ENCODE data around the gene CTNND2. TPM values are rescaled to one million over a fixed set of nuclear protein-coding genes. Genes with fewer than 3 reads are reported as not detected.

Gene CTNND2
- total and polyA plus RNA-seq, 10 of the 15 experiments (the other 5 are each of a cell fraction or from before 2014, with no cell fraction given): 0.02 to 0.16 (median 0.04) TPM; not detected in 7

DNA sequence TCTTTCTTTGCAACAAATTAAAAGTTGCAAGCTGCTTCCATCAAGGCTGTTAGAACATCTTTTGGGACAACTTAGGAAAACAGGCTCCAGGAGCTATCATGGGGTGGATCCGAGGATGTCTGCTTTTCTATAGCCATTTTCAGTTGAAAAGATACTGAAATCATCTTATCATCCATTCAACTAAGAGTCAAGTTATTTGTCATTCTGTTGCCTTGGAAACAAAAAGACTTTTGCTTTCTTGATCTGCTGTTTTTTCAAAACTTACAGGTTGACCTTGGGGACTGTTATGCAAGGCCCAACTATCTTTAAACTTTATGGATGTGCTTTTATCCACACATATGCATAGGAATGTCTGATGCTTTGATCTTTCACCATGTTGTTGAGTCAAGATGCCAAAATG, 597.9 kb downstream of the CTNND2 start:
- no peak for ATAC-seq
- ChIA-PET SMC1A (ENCODE audit: uncharacterized antibody, unreplicated experiment) (interaction anchor here (0.6 kb wide), 1 partner anchor 36 kb away, joined by 3 read pairs; no protein-coding TSS in a partner anchor), POLR2A (no interaction called here), RAD21 (ENCODE audit: unreplicated experiment) (no interaction called here), CTCF (no interaction called here)
- no peak overlapping the region for H3K27ac ChIP-seq (ENCODE audit: control insufficient read depth, insufficient read depth)
- no peak overlapping the region for H2AFZ ChIP-seq (ENCODE audit: control insufficient read depth, low read depth, low read length)
- TF ChIP-seq, protein P1, sequence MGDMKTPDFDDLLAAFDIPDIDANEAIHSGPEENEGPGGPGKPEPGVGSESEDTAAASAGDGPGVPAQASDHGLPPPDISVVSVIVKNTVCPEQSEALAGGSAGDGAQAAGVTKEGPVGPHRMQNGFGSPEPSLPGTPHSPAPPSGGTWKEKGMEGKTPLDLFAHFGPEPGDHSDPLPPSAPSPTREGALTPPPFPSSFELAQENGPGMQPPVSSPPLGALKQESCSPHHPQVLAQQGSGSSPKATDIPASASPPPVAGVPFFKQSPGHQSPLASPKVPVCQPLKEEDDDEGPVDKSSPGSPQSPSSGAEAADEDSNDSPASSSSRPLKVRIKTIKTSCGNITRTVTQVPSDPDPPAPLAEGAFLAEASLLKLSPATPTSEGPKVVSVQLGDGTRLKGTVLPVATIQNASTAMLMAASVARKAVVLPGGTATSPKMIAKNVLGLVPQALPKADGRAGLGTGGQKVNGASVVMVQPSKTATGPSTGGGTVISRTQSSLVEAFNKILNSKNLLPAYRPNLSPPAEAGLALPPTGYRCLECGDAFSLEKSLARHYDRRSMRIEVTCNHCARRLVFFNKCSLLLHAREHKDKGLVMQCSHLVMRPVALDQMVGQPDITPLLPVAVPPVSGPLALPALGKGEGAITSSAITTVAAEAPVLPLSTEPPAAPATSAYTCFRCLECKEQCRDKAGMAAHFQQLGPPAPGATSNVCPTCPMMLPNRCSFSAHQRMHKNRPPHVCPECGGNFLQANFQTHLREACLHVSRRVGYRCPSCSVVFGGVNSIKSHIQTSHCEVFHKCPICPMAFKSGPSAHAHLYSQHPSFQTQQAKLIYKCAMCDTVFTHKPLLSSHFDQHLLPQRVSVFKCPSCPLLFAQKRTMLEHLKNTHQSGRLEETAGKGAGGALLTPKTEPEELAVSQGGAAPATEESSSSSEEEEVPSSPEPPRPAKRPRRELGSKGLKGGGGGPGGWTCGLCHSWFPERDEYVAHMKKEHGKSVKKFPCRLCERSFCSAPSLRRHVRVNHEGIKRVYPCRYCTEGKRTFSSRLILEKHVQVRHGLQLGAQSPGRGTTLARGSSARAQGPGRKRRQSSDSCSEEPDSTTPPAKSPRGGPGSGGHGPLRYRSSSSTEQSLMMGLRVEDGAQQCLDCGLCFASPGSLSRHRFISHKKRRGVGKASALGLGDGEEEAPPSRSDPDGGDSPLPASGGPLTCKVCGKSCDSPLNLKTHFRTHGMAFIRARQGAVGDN (IDR thresholded peaks at IDR 0.05): no peak
- TF ChIP-seq, protein P2, sequence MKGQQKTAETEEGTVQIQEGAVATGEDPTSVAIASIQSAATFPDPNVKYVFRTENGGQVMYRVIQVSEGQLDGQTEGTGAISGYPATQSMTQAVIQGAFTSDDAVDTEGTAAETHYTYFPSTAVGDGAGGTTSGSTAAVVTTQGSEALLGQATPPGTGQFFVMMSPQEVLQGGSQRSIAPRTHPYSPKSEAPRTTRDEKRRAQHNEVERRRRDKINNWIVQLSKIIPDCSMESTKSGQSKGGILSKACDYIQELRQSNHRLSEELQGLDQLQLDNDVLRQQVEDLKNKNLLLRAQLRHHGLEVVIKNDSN (IDR thresholded peaks at IDR 0.05; ENCODE audit: borderline replicate concordance, extremely low read length, insufficient read depth, low read depth, low read length): no peak
- TF ChIP-seq EGR1 (IDR thresholded peaks at IDR 0.05; ENCODE audit: borderline replicate concordance in 1 of 2, low read depth in 2 of 2, low read length in 2 of 2) (no peak), NR2C2 (IDR thresholded peaks at IDR 0.05; ENCODE audit: borderline replicate concordance, control insufficient read depth, insufficient read length, low read depth) (no peak), ETV6 (conservative IDR thresholded peaks at IDR 0.05 in 1 of 2, IDR thresholded peaks at IDR 0.05 in 1 of 2; ENCODE audit: borderline replicate concordance in 1 of 2, low read depth in 1 of 2) (no peak)
- H3K9me3 ChIP-seq (replicated peaks; ENCODE audit: control insufficient read depth, insufficient read depth, low read length): no peaks in the 10 kb centered on the region
- in situ Hi-C loops (cut with MboI) (no loop called here), intact Hi-C loops (cut with micrococcal nuclease; ENCODE audit: unreplicated experiment) (no loop called here)
- H3K9ac ChIP-seq (ENCODE audit: control insufficient read depth, insufficient read depth, low read length): no peak overlapping the region
- no peaks in the 10 kb centered on the region for H3K4me1 ChIP-seq (ENCODE audit: control insufficient read depth, insufficient read depth, low read length)
- FAIRE-seq: no peak
- peaks cover 0 to 3% of the 10 kb centered on the region in 2 experiments; a peak in 1 of 4 replicates for H3K27me3 ChIP-seq (replicated peaks in 1 of 2; ENCODE audit: control insufficient read depth in 2 of 2, insufficient read depth in 2 of 2, low read length in 1 of 2)
- H3K4me2 ChIP-seq (ENCODE audit: control insufficient read depth, insufficient read depth): no peak overlapping the region
- DNase-seq (ENCODE audit: low read depth, low spot score): no peak
- no peaks in the 10 kb centered on the region for H3K79me2 ChIP-seq (ENCODE audit: control insufficient read depth, insufficient read depth, low read length)
- H4K20me1 ChIP-seq (ENCODE audit: control insufficient read depth, insufficient read depth): no peaks in the 10 kb centered on the region
- H3K4me3 ChIP-seq: no peak overlapping the region
- no TSS peak for BruUV-seq (replicated peaks)
- no peaks in the 10 kb centered on the region for H3K36me3 ChIP-seq (ENCODE audit: control insufficient read depth in 2 of 2, insufficient read depth in 2 of 2, low read length in 1 of 2)
- WGBS (ENCODE audit: insufficient coverage, insufficient replicate concordance, low lambda C conversion rate, missing lambda C conversion rate): 5% methylated on average over 1 of the region's 1 CpG

All from GM12878 (cell line).